Bronchial epithelial cell (primary cell): ENCODE results near the gene MZT1. TPM values are rescaled to one million over a fixed set of nuclear protein-coding genes. Genes with fewer than 3 reads are reported as not detected.

Source experiments
- DNase-seq: peaks from one replicate; pipeline ENCODE4 v3.0.0-alpha.2; 2010; ENCODE audit warnings: low read depth
- FAIRE-seq: peaks from 2 replicates; lab custom pipeline; 2011; peaks lifted over from hg19 to GRCh38; lab: Jason Lieb, UNC
- H3K27me3 ChIP-seq: 2 replicates; pipeline ENCODE4 v1.5.1; 2011; ENCODE audit warnings: low read length; ENCODE audit not compliant: control insufficient read depth, insufficient read depth
- H3K36me3 ChIP-seq: 2 replicates; pipeline ENCODE4 v1.5.1; 2011; ENCODE audit warnings: low read length; ENCODE audit not compliant: control insufficient read depth, insufficient read depth
- H3K4me3 ChIP-seq: 2 replicates; pipeline ENCODE4 v1.5.1; 2011; ENCODE audit warnings: mild to moderate bottlenecking, low read depth, low read length, control low read depth
- CTCF ChIP-seq: IDR thresholded peaks from 2 replicates; pipeline ENCODE4 v1.5.1; 2011; ENCODE audit warnings: mild to moderate bottlenecking, moderate library complexity, low read length, control low read depth, inconsistent platforms; ENCODE audit not compliant: insufficient read depth, severe bottlenecking
- total RNA-seq: library from RNA; depleted of rRNA; stranded (reverse); fragments of >200 nt; gene quantifications from 2 replicates; pipeline ENCODE4 v1.2.1, GENCODE V29; 2014

MZT1 gene
- total RNA-seq, 1 donor from 2014 or later, result 9.5 TPM

GRCh38 chr13:72754111-72754510, 26.7 kb upstream of the MZT1 start:
- Histone ChIP-seq H3K36me3 (no peaks in the 10 kb centered on the region), H3K27me3 (no peaks in the 10 kb centered on the region), H3K4me3 (no peak overlapping the region)
- FAIRE-seq (no peak), DNase-seq (peak; percentile 29)
- no peak for TF ChIP-seq CTCF

GRCh38 chr13:72751220-72751619, 23.8 kb upstream of the MZT1 start:
- FAIRE-seq, result no peak
- H3K27me3 ChIP-seq, result no peaks in the 10 kb centered on the region
- no peak for TF ChIP-seq CTCF
- no peak overlapping the region for H3K4me3 ChIP-seq
- H3K36me3 ChIP-seq, result peaks cover 3% of the 10 kb centered on the region
- DNase-seq, result no peak

GRCh38 chr13:72745260-72745659, 17.8 kb upstream of the MZT1 start:
- no peak for DNase-seq
- no peak overlapping the region for H3K4me3 ChIP-seq
- no peak for FAIRE-seq
- TF ChIP-seq CTCF, result no peak
- H3K36me3 ChIP-seq, result peaks cover 6% of the 10 kb centered on the region
- H3K27me3 ChIP-seq, result no peaks in the 10 kb centered on the region

- H3K36me3 ChIP-seq, result peaks cover under 1% of the 10 kb centered on the region
Observed at GRCh38 chr13:72740015-72740414, 12.6 kb upstream of the MZT1 start.

GRCh38 chr13:72737033-72737432, 9.6 kb upstream of the MZT1 start:
- no peak for FAIRE-seq
- no peaks in the 10 kb centered on the region for H3K36me3 ChIP-seq
- DNase-seq, result no peak
- no peaks in the 10 kb centered on the region for H3K27me3 ChIP-seq
- no peak for TF ChIP-seq CTCF
- no peak overlapping the region for H3K4me3 ChIP-seq

More at GRCh38 chr13:72740015-72740414, 12.6 kb upstream of the MZT1 start:
- H3K4me3 ChIP-seq, result no peak overlapping the region
- FAIRE-seq, result no peak
- H3K27me3 ChIP-seq, result no peaks in the 10 kb centered on the region
- no peak for TF ChIP-seq CTCF
- no peak for DNase-seq

GRCh38 chr13:72728290-72728605, 819 bp upstream of the MZT1 start:
- Histone ChIP-seq H3K27me3 (no peaks in the 10 kb centered on the region), H3K36me3 (no peaks in the 10 kb centered on the region), H3K4me3 (peak overlapping the region; percentile 98)
- FAIRE-seq (no peak), DNase-seq (no peak)
- TF ChIP-seq CTCF, result no peak
